Neural cell (in vitro differentiated cells): Measurements from ENCODE around the gene GPC5.

ENCODE experiments used
- EP300 ChIP-seq: fragments of 450-650 bp; conservative IDR thresholded peaks from 2 replicates; pipeline ENCODE4 v1.6.1; 2014; ENCODE audit warnings: antibody characterized with exemption, mild to moderate bottlenecking, moderate library complexity; ENCODE audit not compliant: poor library complexity, severe bottlenecking
- EZH2 ChIP-seq: fragments of 200-600, 300-800 bp; shearing (Covaris generic), sonication (generic); IDR thresholded peaks from 2 replicates; pipeline ENCODE4 v1.6.1; 2014; ENCODE audit warnings: antibody characterized with exemption, low read length, borderline replicate concordance, mild to moderate bottlenecking; ENCODE audit not compliant: insufficient read depth, poor library complexity, severe bottlenecking
- POLR2AphosphoS5 ChIP-seq: IDR thresholded peaks from 2 replicates; pipeline ENCODE4 v1.6.1; 2012
- SMC3 ChIP-seq: fragments of 450-650 bp; conservative IDR thresholded peaks from 2 replicates; pipeline ENCODE4 v1.6.1; 2014; ENCODE audit warnings: antibody characterized with exemption, mild to moderate bottlenecking, moderate library complexity; ENCODE audit not compliant: poor library complexity
- TAF1 ChIP-seq: IDR thresholded peaks from 2 replicates; pipeline ENCODE4 v1.6.1; 2012; ENCODE audit warnings: low read depth
- TF ChIP-seq, protein P1 (sequence below): fragments of 450-650 bp; IDR thresholded peaks from 2 replicates; pipeline ENCODE4 v1.5.1; 2014; ENCODE audit warnings: antibody characterized with exemption, mild to moderate bottlenecking, moderate library complexity; ENCODE audit not compliant: poor library complexity, severe bottlenecking
- TF ChIP-seq, protein P2 (sequence below): IDR thresholded peaks from 2 replicates; pipeline ENCODE4 v1.6.1; 2012; ENCODE audit warnings: borderline replicate concordance

DNA sequence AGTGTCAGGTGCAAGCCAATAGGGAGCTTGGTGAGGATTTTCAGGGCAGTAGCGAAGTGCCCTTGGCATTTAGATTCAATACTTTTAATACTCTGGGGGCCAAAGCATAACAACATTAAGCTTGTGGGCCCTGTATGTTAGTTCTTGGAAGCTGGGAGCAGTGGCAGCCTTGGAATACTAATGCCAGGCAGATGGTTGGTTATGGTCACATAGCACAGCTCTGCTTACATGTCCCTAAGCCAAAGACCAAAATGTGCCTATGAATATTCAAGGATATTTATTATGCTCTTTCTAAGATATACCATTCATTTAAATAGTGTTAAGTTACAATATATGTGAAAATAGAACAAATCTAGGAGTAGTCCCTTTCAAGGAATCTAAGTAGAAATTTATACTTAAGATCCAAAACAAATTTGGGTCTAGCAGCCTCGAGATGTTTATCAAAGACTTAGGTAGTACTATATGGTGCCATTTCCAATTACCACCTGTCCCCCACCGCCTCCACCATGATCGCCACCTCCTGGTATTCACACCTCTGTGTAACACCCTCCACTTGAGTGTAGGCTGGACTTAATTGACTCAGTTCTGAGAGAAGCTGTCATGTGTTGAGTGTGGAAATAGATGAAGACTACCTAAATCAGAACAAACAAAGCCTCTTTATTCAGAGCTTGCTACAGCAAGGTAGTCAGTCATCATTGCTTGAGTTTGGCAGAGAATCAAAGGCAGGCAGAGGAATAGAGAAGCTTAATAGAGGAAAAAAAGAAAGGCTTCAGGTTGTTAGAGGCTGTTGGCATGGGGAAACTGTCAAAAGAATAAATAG, 261.0 kb downstream of the GPC5 start:
- TF ChIP-seq POLR2AphosphoS5 (no peak), EP300 (no peak), EZH2 (no peak), TAF1 (no peak), SMC3 (no peak)
- TF ChIP-seq, protein P1, sequence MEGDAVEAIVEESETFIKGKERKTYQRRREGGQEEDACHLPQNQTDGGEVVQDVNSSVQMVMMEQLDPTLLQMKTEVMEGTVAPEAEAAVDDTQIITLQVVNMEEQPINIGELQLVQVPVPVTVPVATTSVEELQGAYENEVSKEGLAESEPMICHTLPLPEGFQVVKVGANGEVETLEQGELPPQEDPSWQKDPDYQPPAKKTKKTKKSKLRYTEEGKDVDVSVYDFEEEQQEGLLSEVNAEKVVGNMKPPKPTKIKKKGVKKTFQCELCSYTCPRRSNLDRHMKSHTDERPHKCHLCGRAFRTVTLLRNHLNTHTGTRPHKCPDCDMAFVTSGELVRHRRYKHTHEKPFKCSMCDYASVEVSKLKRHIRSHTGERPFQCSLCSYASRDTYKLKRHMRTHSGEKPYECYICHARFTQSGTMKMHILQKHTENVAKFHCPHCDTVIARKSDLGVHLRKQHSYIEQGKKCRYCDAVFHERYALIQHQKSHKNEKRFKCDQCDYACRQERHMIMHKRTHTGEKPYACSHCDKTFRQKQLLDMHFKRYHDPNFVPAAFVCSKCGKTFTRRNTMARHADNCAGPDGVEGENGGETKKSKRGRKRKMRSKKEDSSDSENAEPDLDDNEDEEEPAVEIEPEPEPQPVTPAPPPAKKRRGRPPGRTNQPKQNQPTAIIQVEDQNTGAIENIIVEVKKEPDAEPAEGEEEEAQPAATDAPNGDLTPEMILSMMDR: no peak
- TF ChIP-seq, protein P2, sequence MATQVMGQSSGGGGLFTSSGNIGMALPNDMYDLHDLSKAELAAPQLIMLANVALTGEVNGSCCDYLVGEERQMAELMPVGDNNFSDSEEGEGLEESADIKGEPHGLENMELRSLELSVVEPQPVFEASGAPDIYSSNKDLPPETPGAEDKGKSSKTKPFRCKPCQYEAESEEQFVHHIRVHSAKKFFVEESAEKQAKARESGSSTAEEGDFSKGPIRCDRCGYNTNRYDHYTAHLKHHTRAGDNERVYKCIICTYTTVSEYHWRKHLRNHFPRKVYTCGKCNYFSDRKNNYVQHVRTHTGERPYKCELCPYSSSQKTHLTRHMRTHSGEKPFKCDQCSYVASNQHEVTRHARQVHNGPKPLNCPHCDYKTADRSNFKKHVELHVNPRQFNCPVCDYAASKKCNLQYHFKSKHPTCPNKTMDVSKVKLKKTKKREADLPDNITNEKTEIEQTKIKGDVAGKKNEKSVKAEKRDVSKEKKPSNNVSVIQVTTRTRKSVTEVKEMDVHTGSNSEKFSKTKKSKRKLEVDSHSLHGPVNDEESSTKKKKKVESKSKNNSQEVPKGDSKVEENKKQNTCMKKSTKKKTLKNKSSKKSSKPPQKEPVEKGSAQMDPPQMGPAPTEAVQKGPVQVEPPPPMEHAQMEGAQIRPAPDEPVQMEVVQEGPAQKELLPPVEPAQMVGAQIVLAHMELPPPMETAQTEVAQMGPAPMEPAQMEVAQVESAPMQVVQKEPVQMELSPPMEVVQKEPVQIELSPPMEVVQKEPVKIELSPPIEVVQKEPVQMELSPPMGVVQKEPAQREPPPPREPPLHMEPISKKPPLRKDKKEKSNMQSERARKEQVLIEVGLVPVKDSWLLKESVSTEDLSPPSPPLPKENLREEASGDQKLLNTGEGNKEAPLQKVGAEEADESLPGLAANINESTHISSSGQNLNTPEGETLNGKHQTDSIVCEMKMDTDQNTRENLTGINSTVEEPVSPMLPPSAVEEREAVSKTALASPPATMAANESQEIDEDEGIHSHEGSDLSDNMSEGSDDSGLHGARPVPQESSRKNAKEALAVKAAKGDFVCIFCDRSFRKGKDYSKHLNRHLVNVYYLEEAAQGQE: no peak
